ENCODE results near the gene IL4I1.

DNA sequence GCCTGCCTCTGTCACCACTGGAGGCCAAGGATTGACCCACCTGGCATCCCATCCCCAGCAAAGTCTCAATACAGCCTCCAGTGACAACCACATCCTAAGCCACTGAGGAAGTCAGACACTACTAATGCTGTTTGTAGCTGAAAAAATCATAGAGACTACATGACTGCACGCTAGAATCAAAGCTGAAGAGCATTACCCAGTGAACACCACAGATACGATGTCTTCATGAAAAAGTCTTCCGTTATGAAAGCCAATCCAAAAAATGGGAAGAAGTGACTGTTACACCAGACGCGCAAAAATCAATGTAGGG is 43.8 kb upstream of the IL4I1 start:
- TF ChIP-seq ZNF274 (IDR thresholded peaks at IDR 0.05; ENCODE audit: borderline replicate concordance, extremely low read depth, low read length) = no peak
- no peak for TF ChIP-seq POLR2AphosphoS5 (IDR thresholded peaks at IDR 0.05; ENCODE audit: low read depth, low read length)
- no peak for TF ChIP-seq SIRT6 (IDR thresholded peaks at IDR 0.05; ENCODE audit: low read length)

Measured in H1 (cell line).